Astrocyte (in vitro differentiated cells and primary cell): ENCODE results near the gene NR6A1. TPM values are rescaled to one million over a fixed set of nuclear protein-coding genes. Genes with fewer than 3 reads are reported as not detected.
A peak's percentile ranks its signal among the peaks of the same experiment; 100 is the strongest.
"Not testable (repeated sequence)": the region's sequence is repeated elsewhere in the genome, so short reads cannot be mapped to it uniquely, and the experiment has no call there.

Source experiments
- DNase-seq: peaks from one replicate; pipeline ENCODE4 v3.0.0-alpha.2; 2010; ENCODE audit warnings: low read depth
- FAIRE-seq: peaks from 2 replicates; lab custom pipeline; 2011; peaks lifted over from hg19 to GRCh38; lab: Jason Lieb, UNC
- H2AFZ ChIP-seq: 2 replicates; pipeline ENCODE4 v1.6.0; 2012; ENCODE audit warnings: low read depth, low read length, inconsistent platforms
- H3K27ac ChIP-seq: 2 replicates; pipeline ENCODE4 v1.5.1; 2011; ENCODE audit warnings: low read depth, low read length, inconsistent platforms
- H3K27me3 ChIP-seq: 2 replicates; pipeline ENCODE4 v1.6.0; 2011; ENCODE audit warnings: low read length, inconsistent platforms; ENCODE audit not compliant: insufficient read depth
- H3K36me3 ChIP-seq: 2 replicates; pipeline ENCODE4 v1.5.1; 2011; ENCODE audit warnings: low read length, inconsistent platforms; ENCODE audit not compliant: insufficient read depth
- H3K4me1 ChIP-seq: 2 replicates; pipeline ENCODE4 v1.5.1; 2011; ENCODE audit warnings: low read length, inconsistent platforms; ENCODE audit not compliant: insufficient read depth
- H3K4me2 ChIP-seq: 2 replicates; pipeline ENCODE4 v1.6.0; 2012; ENCODE audit warnings: low read length, inconsistent platforms
- H3K4me3 ChIP-seq: 2 replicates; pipeline ENCODE4 v1.5.1; 2011; ENCODE audit warnings: low read depth, mild to moderate bottlenecking, low read length, inconsistent platforms; ENCODE audit not compliant: insufficient read depth
- H3K79me2 ChIP-seq: 2 replicates; pipeline ENCODE4 v1.6.0; 2012; ENCODE audit warnings: mild to moderate bottlenecking, low read length, inconsistent platforms; ENCODE audit not compliant: insufficient read depth
- H3K9ac ChIP-seq: 2 replicates; pipeline ENCODE4 v1.6.0; 2012; ENCODE audit warnings: mild to moderate bottlenecking, low read length, inconsistent platforms
- H3K9me3 ChIP-seq: 2 replicates; pipeline ENCODE4 v1.5.1; 2012; ENCODE audit warnings: low read depth, mild to moderate bottlenecking, low read length, inconsistent platforms; ENCODE audit not compliant: insufficient read depth
- H4K20me1 ChIP-seq: 2 replicates; pipeline ENCODE4 v1.6.0; 2012; ENCODE audit warnings: low read length, inconsistent platforms; ENCODE audit not compliant: insufficient read depth
- H3K27ac Mint-ChIP-seq: one replicate; pipeline ENCODE4 v1.8.0; 2021; ENCODE audit warnings: mild to moderate bottlenecking, mixed read lengths; ENCODE audit not compliant: unreplicated experiment
- H3K27me3 Mint-ChIP-seq: one replicate; pipeline ENCODE4 v1.8.0; 2021; ENCODE audit warnings: low read depth, mixed read lengths; ENCODE audit not compliant: unreplicated experiment
- H3K36me3 Mint-ChIP-seq: one replicate; pipeline ENCODE4 v1.8.0; 2021; ENCODE audit warnings: low read depth, mixed read lengths; ENCODE audit not compliant: unreplicated experiment
- H3K4me1 Mint-ChIP-seq: one replicate; pipeline ENCODE4 v1.8.0; 2021; ENCODE audit warnings: low read depth, mixed read lengths; ENCODE audit not compliant: unreplicated experiment
- H3K4me3 Mint-ChIP-seq: one replicate; pipeline ENCODE4 v1.8.0; 2021; ENCODE audit warnings: mild to moderate bottlenecking, moderate library complexity, mixed read lengths; ENCODE audit not compliant: unreplicated experiment
- H3K9me3 Mint-ChIP-seq: one replicate; pipeline ENCODE4 v1.8.0; 2021; ENCODE audit warnings: mild to moderate bottlenecking, mixed read lengths; ENCODE audit not compliant: unreplicated experiment
- CTCF ChIP-seq: IDR thresholded peaks from 2 replicates; pipeline ENCODE4 v1.5.1; 2011; ENCODE audit warnings: low read depth, mild to moderate bottlenecking, inconsistent platforms, low read length, moderate library complexity; ENCODE audit not compliant: insufficient read depth
- EZH2 ChIP-seq: IDR thresholded peaks from 2 replicates; pipeline ENCODE4 v1.6.1; 2012; ENCODE audit warnings: mild to moderate bottlenecking, low read length, inconsistent platforms; ENCODE audit not compliant: insufficient read depth
- total RNA-seq: library from RNA; stranded (reverse); gene quantifications from 2 replicates; pipeline ENCODE4 v1.2.1, GENCODE V29; 2021

The NR6A1 gene
- total RNA-seq, 1 donor from 2014 or later: 20.8 TPM

GRCh38 chr9:124735121-124735520, 36.0 kb downstream of the NR6A1 start:
- Histone ChIP-seq H3K36me3 (no peaks in the 10 kb centered on the region), H3K27me3 (no peaks in the 10 kb centered on the region), H2AFZ (no peak overlapping the region), H3K27ac (peak overlapping the region; percentile 4), H3K9me3 (no peaks in the 10 kb centered on the region), H3K4me2 (peak overlapping the region; percentile 26), H3K4me1 (peaks cover 10% of the 10 kb centered on the region), H3K79me2 (no peaks in the 10 kb centered on the region), H3K9ac (no peak overlapping the region), H4K20me1 (no peaks in the 10 kb centered on the region), H3K4me3 (no peak overlapping the region)
- TF ChIP-seq EZH2 (no peak), CTCF (no peak)
- Mint-ChIP-seq H3K36me3 (peaks cover 11% of the 10 kb centered on the region), H3K9me3 (peaks cover 2% of the 10 kb centered on the region), H3K4me1 (peaks cover 28% of the 10 kb centered on the region), H3K27me3 (no peaks in the 10 kb centered on the region), H3K27ac (peak overlapping the region; percentile 70), H3K4me3 (no peak overlapping the region)
- FAIRE-seq (no peak), DNase-seq (peak; percentile 81)

GRCh38 chr9:124734741-124735083, 36.4 kb downstream of the NR6A1 start:
- H3K9ac ChIP-seq, H3K27me3 ChIP-seq, H4K20me1 ChIP-seq, H3K36me3 Mint-ChIP-seq, H3K79me2 ChIP-seq, H3K9me3 ChIP-seq, DNase-seq, H3K4me1 ChIP-seq, H3K36me3 ChIP-seq, H3K9me3 Mint-ChIP-seq, H3K27me3 Mint-ChIP-seq, FAIRE-seq, H3K27ac ChIP-seq, H3K4me3 Mint-ChIP-seq, H3K4me3 ChIP-seq, H2AFZ ChIP-seq: not testable (repeated sequence)
- H3K4me2 ChIP-seq: peak overlapping the region; percentile 26
- Mint-ChIP-seq H3K4me1 (peaks cover 28% of the 10 kb centered on the region), H3K27ac (peak overlapping the region; percentile 74)

GRCh38 chr9:124733964-124734740, 37.0 kb downstream of the NR6A1 start:
- Histone ChIP-seq H3K9me3 (no peaks in the 10 kb centered on the region), H3K4me3 (no peak overlapping the region), H4K20me1 (no peaks in the 10 kb centered on the region), H3K4me2 (no peak overlapping the region), H2AFZ (no peak overlapping the region), H3K36me3 (no peaks in the 10 kb centered on the region), H3K27ac (no peak overlapping the region), H3K27me3 (no peaks in the 10 kb centered on the region), H3K9ac (no peak overlapping the region), H3K79me2 (no peaks in the 10 kb centered on the region), H3K4me1 (peaks cover 10% of the 10 kb centered on the region)
- Mint-ChIP-seq H3K9me3 (no peaks in the 10 kb centered on the region), H3K4me3 (no peak overlapping the region), H3K36me3 (peaks cover 8% of the 10 kb centered on the region), H3K27ac (peak overlapping the region; percentile 74), H3K27me3 (no peaks in the 10 kb centered on the region), H3K4me1 (peaks cover 28% of the 10 kb centered on the region)
- no peak for FAIRE-seq
- no peak for DNase-seq
- no peak for TF ChIP-seq CTCF
- no peak for TF ChIP-seq EZH2
